ENCODE measurements around the gene GAB1.

DNA sequence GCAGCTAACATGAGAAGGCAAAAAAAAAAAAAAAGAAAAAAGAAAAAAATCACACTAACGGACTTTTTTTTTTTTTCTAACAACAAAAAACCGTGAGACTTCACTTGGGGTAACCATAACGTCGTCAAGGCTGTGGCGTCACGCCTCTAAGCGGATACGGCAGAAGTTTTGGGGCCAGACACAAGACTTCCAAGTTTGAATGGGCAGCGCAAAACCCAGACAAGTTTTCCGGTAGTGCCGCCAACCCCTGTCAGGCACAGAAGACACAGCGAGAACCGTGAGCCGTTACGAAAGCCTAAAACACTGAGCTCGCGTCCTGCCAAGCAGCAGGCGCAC, 176.3 kb downstream of the GAB1 start:
- TF ChIP-seq EZH2phosphoT487 (conservative IDR thresholded peaks at IDR 0.05; ENCODE audit: low read length): no peak
- TF ChIP-seq, protein P1, sequence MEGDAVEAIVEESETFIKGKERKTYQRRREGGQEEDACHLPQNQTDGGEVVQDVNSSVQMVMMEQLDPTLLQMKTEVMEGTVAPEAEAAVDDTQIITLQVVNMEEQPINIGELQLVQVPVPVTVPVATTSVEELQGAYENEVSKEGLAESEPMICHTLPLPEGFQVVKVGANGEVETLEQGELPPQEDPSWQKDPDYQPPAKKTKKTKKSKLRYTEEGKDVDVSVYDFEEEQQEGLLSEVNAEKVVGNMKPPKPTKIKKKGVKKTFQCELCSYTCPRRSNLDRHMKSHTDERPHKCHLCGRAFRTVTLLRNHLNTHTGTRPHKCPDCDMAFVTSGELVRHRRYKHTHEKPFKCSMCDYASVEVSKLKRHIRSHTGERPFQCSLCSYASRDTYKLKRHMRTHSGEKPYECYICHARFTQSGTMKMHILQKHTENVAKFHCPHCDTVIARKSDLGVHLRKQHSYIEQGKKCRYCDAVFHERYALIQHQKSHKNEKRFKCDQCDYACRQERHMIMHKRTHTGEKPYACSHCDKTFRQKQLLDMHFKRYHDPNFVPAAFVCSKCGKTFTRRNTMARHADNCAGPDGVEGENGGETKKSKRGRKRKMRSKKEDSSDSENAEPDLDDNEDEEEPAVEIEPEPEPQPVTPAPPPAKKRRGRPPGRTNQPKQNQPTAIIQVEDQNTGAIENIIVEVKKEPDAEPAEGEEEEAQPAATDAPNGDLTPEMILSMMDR (IDR thresholded peaks at IDR 0.05; ENCODE audit: insufficient read depth, low read length, poor library complexity, severe bottlenecking): no peak

Measured in SU-DHL-6 (cell line).